H1 (cell line): ENCODE data around the gene DAB2IP.

Experiments
- CTCF ChIP-seq, 3 experiments: IDR thresholded peaks; 1 replicate in 2 of 3; 2 replicates in 1 of 3; pipeline versions ENCODE4 v1.5.1 to v1.6.1; 2011; ENCODE audit warnings: low read length in 3 of 3, mild to moderate bottlenecking in 3 of 3, inconsistent platforms in 2 of 3, low read depth in 1 of 3, moderate library complexity in 1 of 3; ENCODE audit not compliant: insufficient read depth in 1 of 3; ENCODE audit errors: control extremely low read depth in 1 of 3
- EZH2 ChIP-seq: fragments of 200-600 bp; sonication (generic); IDR thresholded peaks from 2 replicates; pipeline ENCODE4 v1.7.1; 2012; ENCODE audit warnings: low read depth, mild to moderate bottlenecking, moderate library complexity, low read length, inconsistent platforms; ENCODE audit not compliant: severe bottlenecking
- HDAC2 ChIP-seq, 2 experiments: fragments of 300-600 bp in 1 of 2; sonication (generic) in 1 of 2; IDR thresholded peaks; 2 replicates each; pipeline ENCODE4 v1.6.1; 2011 to 2012; ENCODE audit warnings: low read depth in 2 of 2, low read length in 2 of 2, mild to moderate bottlenecking in 2 of 2, moderate library complexity in 2 of 2, borderline replicate concordance in 1 of 2, inconsistent platforms in 1 of 2
- HDAC6 ChIP-seq: IDR thresholded peaks from one replicate; pipeline ENCODE4 v1.7.1; 2012; ENCODE audit warnings: low read depth, mild to moderate bottlenecking, inconsistent platforms, low read length, moderate library complexity
- NRF1 ChIP-seq: IDR thresholded peaks from 2 replicates; pipeline ENCODE4 v1.6.1; 2011; ENCODE audit warnings: mild to moderate bottlenecking, low read depth, low read length, improper control_type of control experiment
- POLR2A ChIP-seq, 2 experiments: IDR thresholded peaks; 1 replicate in 1 of 2; 2 replicates in 1 of 2; pipeline ENCODE4 v1.6.1; 2011; ENCODE audit warnings: low read depth in 2 of 2, low read length in 2 of 2, mild to moderate bottlenecking in 2 of 2; ENCODE audit errors: control extremely low read depth in 1 of 2
- POLR2AphosphoS5 ChIP-seq: IDR thresholded peaks from 2 replicates; pipeline ENCODE4 v1.6.1; 2011; ENCODE audit warnings: low read depth, low read length
- RFX5 ChIP-seq: IDR thresholded peaks from 2 replicates; pipeline ENCODE4 v1.6.1; 2011; ENCODE audit warnings: low read depth, low read length, improper control_type of control experiment, borderline replicate concordance

GRCh38 chr9:121636341-121636865, 15.0 kb upstream of the DAB2IP start:
- no peak for TF ChIP-seq POLR2A (IDR thresholded peaks at IDR 0.05; ENCODE audit: control extremely low read depth in 1 of 2, low read depth in 2 of 2, low read length in 2 of 2)
- no peak for TF ChIP-seq RFX5
- no peak for TF ChIP-seq POLR2AphosphoS5
- no peak for TF ChIP-seq NRF1
- no peak for TF ChIP-seq CTCF (IDR thresholded peaks at IDR 0.05; ENCODE audit: control extremely low read depth in 1 of 3, insufficient read depth in 1 of 3, low read depth in 1 of 3, low read length in 3 of 3)
- TF ChIP-seq HDAC2 (IDR thresholded peaks at IDR 0.05; ENCODE audit: borderline replicate concordance in 1 of 2, low read depth in 2 of 2, low read length in 2 of 2), result no peak
- no peak for TF ChIP-seq EZH2
- TF ChIP-seq HDAC6, result no peak
